SU-DHL-6 (cell line): Measurements from ENCODE around the gene MIER2.

Source experiments
- CTCF ChIP-seq: fragments of 200-600 bp; sonication (generic); IDR thresholded peaks from one replicate; pipeline ENCODE4 v1.5.1; 2017; ENCODE audit warnings: antibody characterized with exemption, mild to moderate bottlenecking, low read length, moderate library complexity; ENCODE audit not compliant: insufficient read depth, poor library complexity, severe bottlenecking
- EZH2phosphoT487 ChIP-seq: fragments of 200-600 bp; sonication (generic), shearing (Covaris generic); conservative IDR thresholded peaks from 2 replicates; pipeline ENCODE4 v1.6.1; 2018; ENCODE audit warnings: mild to moderate bottlenecking, antibody characterized with exemption, low read length, moderate library complexity, mixed read lengths

GRCh38 chr19:277581-278165, 66.9 kb downstream of the MIER2 start:
- TF ChIP-seq CTCF, result no peak
- no peak for TF ChIP-seq EZH2phosphoT487
